Sigmoid colon (tissue), 7 donors: ENCODE results near the gene ELMO3. TPM values are rescaled to one million over a fixed set of nuclear protein-coding genes. Genes with fewer than 3 reads are reported as not detected.

Experiments used
- DNase-seq: peaks from one replicate; pipeline ENCODE4 v3.0.0-alpha.2; 2019
- H3K27ac ChIP-seq, 4 donors: fragments of 200-600 bp; sonication (generic); one replicate each; pipeline ENCODE4 v1.5.1; 2016 to 2019; ENCODE audit warnings: mild to moderate bottlenecking in 1 of 4
- H3K27me3 ChIP-seq, 3 donors: fragments of 200-600 bp; sonication (generic); one replicate each; pipeline ENCODE4 v1.5.1; 2019; ENCODE audit warnings: mild to moderate bottlenecking in 1 of 3
- H3K36me3 ChIP-seq, 4 donors: fragments of 200-600 bp; sonication (generic); one replicate each; pipeline ENCODE4 v1.5.1; 2016 to 2019
- H3K4me1 ChIP-seq, 4 donors: fragments of 200-600 bp; sonication (generic); one replicate each; pipeline ENCODE4 v1.5.1; 2017 to 2019
- H3K4me3 ChIP-seq, 4 donors: fragments of 200-600 bp; sonication (generic); one replicate each; pipeline ENCODE4 v1.5.1; 2017 to 2019; ENCODE audit warnings: mild to moderate bottlenecking in 2 of 4, moderate library complexity in 1 of 4
- H3K9me3 ChIP-seq, 4 donors: fragments of 200-600 bp in 3 of 4; sonication (generic) in 3 of 4; one replicate each; pipeline versions ENCODE4 v1.5.1 to v1.6.1; 2013 to 2019
- CTCF ChIP-seq, 4 experiments: fragments of 450-650 bp in 3 of 4; fragments of 200-600 bp in 1 of 4; IDR thresholded peaks; one replicate each; pipeline ENCODE4 v1.5.1; 2016 to 2019; ENCODE audit warnings: antibody characterized with exemption in 4 of 4, mild to moderate bottlenecking in 3 of 4, moderate library complexity in 2 of 4
- EP300 ChIP-seq, 4 donors: sonication (generic); formaldehyde crosslinking; IDR thresholded peaks; one replicate each; pipeline ENCODE4 v1.6.1; 2017; ENCODE audit warnings: antibody characterized with exemption in 4 of 4
- POLR2A ChIP-seq, 2 donors: fragments of 450-650 bp; IDR thresholded peaks; one replicate each; pipeline ENCODE4 v1.6.1; 2016; ENCODE audit warnings: antibody characterized with exemption in 2 of 2, mild to moderate bottlenecking in 2 of 2, moderate library complexity in 2 of 2
- POLR2AphosphoS5 ChIP-seq, 4 donors: sonication (generic); formaldehyde crosslinking; IDR thresholded peaks; one replicate each; pipeline ENCODE4 v1.6.1; 2017; ENCODE audit warnings: antibody characterized with exemption in 4 of 4
- WGBS, 2 donors: extraction: QIAGEN DNeasy Blood & Tissue Kit; methylation state at CpG; one replicate each; pipeline ENCODE4 v1.1.7; 2013; 5-methylcytosine and 5-hydroxymethylcytosine counted together
- intact Hi-C: fragments of 100-400 bp; cut with DNase I; formaldehyde crosslinking; loops from one replicate; pipeline ENCODE4 v1.15.1; 2023
- polyA plus RNA-seq, 3 donors: library from polyadenylated mRNA; stranded (reverse); fragments of 200-250 nt; gene quantifications; one replicate each; pipeline ENCODE4 v1.2.3, GENCODE V29; 2013
- total RNA-seq, 4 donors: library from RNA; depleted of rRNA; stranded (reverse); fragments of >200 nt; gene quantifications; one replicate each; pipeline ENCODE4 v1.1.0, GENCODE V29; 2016
- donor health status: healthy with polysubstance abuse.
- donor health status: Bipolar disorder and iron deficiency.
- donor health status: healthy.

Gene ELMO3
- total and polyA plus RNA-seq, 7 donors, result 0.14 to 41.8 (median 1.7) TPM

DNA sequence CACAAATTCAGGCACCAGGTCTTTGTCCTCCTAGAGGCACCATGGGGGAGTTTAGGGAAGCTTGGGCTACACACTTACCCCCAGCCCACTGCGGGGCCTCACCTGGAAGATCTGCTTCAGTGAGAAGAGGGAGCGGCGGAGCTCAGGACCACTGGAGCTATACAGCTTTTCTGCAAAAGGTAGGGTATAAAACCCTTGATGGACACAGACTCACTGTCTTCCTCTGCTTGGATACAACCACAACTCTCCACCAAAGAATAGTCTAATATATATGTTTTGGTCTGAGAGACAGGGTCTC is 39.3 kb downstream of the ELMO3 start:
- WGBS, 2 donors, result 97% methylated on average over 3 of the region's 3 CpGs
- H3K4me1 ChIP-seq, result peaks cover 0 to 25% (median 19%) of the 10 kb centered on the region in 4 donors
- H3K4me3 ChIP-seq, result no peak overlapping the region
- TF ChIP-seq POLR2A (IDR thresholded peaks at IDR 0.05), result no peak
- no peak for TF ChIP-seq CTCF (IDR thresholded peaks at IDR 0.05)
- no peak for TF ChIP-seq POLR2AphosphoS5 (IDR thresholded peaks at IDR 0.05)
- TF ChIP-seq EP300 (IDR thresholded peaks at IDR 0.05), result no peak
- DNase-seq, result no peak
- intact Hi-C loops, result no loop called here
- H3K27me3 ChIP-seq, result no peaks in the 10 kb centered on the region
- H3K27ac ChIP-seq, result no peak overlapping the region
- H3K9me3 ChIP-seq, result no peaks in the 10 kb centered on the region
- H3K36me3 ChIP-seq, result peaks cover 3 to 59% (median 18%) of the 10 kb centered on the region in 4 donors

DNA sequence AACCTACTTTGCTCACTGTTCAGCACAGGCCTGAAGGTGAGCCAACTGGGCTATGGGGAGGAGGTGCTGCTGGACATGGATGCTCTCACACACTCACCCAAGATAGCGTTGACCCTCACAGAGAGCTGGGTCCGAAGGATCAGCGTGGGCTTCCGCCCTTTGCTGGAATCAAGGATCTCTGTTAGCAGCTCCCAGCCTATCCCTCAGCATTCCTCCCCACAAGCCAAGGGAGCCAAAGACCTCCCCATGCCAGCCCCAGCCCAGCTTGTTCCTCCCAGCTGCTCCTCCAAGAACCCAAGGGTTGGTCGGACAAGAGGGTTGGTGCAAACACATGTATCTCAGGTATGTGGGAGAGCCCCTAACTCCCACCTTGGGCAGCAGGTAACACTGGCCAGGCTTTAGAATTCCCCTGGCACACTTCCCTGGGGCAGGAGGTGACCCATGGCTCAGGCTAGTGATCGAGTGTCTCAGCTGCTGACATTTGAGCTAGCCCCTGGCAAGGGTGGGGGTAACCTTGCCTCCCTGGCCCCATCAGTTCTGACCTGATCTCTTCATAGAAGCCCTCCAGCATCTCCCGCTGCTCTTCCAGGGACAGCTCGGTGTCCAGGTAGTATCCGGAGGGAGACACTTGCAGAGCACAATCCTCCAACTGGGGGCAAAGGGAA is 40.0 kb downstream of the ELMO3 start:
- Histone ChIP-seq H3K4me3 (no peak overlapping the region), H3K4me1 (peaks cover 0 to 31% (median 22%) of the 10 kb centered on the region in 4 donors), H3K27ac (no peak overlapping the region), H3K9me3 (no peaks in the 10 kb centered on the region), H3K36me3 (peaks cover 3 to 52% (median 18%) of the 10 kb centered on the region in 4 donors), H3K27me3 (no peaks in the 10 kb centered on the region)
- 94 to 96% methylated on average over 9 of the region's 9 CpGs for WGBS, 2 donors
- TF ChIP-seq CTCF (IDR thresholded peaks at IDR 0.05), result no peak
- no peak for TF ChIP-seq EP300 (IDR thresholded peaks at IDR 0.05)
- no peak for TF ChIP-seq POLR2A (IDR thresholded peaks at IDR 0.05)
- TF ChIP-seq POLR2AphosphoS5 (IDR thresholded peaks at IDR 0.05), result no peak
- DNase-seq, result no peak
- intact Hi-C loops, result no loop called here

DNA sequence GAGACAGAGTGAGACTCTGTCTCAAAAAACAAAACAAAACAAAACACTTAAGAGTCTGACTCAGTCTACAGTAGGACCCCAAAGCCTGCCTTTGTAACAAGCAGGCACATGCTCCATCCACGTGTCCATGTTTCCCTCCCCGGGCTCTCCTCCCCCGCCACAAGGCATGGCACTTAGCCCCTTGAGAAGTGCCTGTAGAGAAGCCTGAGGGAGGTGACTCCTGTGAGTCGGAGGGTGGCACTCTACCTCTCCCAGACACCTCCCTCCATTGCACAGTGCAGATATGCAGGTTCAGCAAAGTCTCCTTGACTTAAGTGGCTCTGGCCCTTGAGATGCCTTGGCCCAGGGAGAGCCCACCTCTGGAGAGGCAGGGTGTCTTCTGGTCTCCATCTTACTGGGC is 41.6 kb downstream of the ELMO3 start:
- peaks cover 3 to 41% (median 18%) of the 10 kb centered on the region in 4 donors for H3K36me3 ChIP-seq
- TF ChIP-seq CTCF (IDR thresholded peaks at IDR 0.05) (no peak), POLR2A (IDR thresholded peaks at IDR 0.05) (no peak), EP300 (IDR thresholded peaks at IDR 0.05) (no peak), POLR2AphosphoS5 (IDR thresholded peaks at IDR 0.05) (no peak)
- no peaks in the 10 kb centered on the region for H3K27me3 ChIP-seq
- peaks cover 0 to 45% (median 31%) of the 10 kb centered on the region in 4 donors for H3K4me1 ChIP-seq
- peak overlapping the region; percentile 42 to 65 (median 52) for H3K27ac ChIP-seq
- WGBS, 2 donors, result 68 to 82% methylated on average over 4 of the region's 4 CpGs
- no peak for DNase-seq
- intact Hi-C loops, result no loop called here
- no peaks in the 10 kb centered on the region for H3K9me3 ChIP-seq
- no peak overlapping the region for H3K4me3 ChIP-seq

GRCh38 chr16:67241008-67241900 is 42.3 kb downstream of the ELMO3 start:
- H3K27ac ChIP-seq, result peak overlapping the region; percentile 42 to 65 (median 52)
- peaks cover 0 to 51% (median 36%) of the 10 kb centered on the region in 4 donors for H3K4me1 ChIP-seq
- WGBS, 2 donors, result 8 to 61% methylated on average over 10 of the region's 10 CpGs
- no peak for DNase-seq
- peaks cover 3 to 33% (median 15%) of the 10 kb centered on the region in 4 donors for H3K36me3 ChIP-seq
- no peak for TF ChIP-seq CTCF (IDR thresholded peaks at IDR 0.05)
- TF ChIP-seq EP300 (IDR thresholded peaks at IDR 0.05), result no peak
- peak in 1 of 4 donors; percentile 10 for TF ChIP-seq POLR2AphosphoS5 (IDR thresholded peaks at IDR 0.05)
- peak in 1 of 2 donors; percentile 25 for TF ChIP-seq POLR2A (IDR thresholded peaks at IDR 0.05)
- H3K9me3 ChIP-seq, result no peaks in the 10 kb centered on the region
- intact Hi-C loops, result no loop called here
- H3K27me3 ChIP-seq, result no peaks in the 10 kb centered on the region
- H3K4me3 ChIP-seq, result no peak overlapping the region
